ENCODE measurements around the gene DDX41.

Gene DDX41

DNA sequence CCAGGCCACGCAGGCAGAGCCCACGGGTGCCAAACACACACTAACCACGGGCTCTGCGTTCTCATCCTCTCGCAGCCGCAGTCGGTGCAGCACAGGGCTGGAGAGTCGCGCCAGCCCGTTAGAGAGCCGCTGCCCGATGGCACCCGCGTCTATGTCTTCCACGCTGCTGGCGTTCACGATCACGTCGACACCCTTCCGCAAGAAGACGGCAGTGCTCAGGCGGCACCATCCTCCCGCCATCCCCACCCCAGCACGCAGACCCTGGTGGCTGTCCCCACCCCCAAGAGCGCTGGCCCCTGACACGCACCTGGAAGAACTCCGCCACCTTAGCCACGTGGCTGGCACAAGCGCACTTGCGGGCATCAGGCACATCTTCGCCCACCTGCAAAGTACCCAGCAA, 49.3 kb downstream of the DDX41 start:
- no peak for DNase-seq

DNA sequence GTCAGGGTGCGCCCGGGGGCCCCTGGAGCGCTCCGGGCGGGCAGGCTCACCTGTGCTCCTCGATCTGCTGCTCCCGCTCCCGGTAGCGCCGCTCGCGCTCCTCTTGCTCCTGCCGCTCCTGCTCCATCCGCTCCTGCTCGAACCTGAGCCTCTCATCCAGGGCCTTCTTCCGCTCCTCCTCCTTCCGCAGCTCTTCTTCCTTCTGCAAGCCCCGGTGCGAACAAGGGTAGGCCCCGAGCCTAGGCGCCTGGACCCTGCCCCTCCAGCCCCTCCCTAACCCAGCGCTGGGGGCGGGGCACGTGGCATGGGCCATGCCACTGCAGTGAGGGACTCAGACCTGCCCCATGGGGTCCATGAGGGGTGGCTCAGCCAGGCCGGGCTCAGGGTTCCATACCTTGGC, 49.9 kb downstream of the DDX41 start:
- DNase-seq, result no peak

DNA sequence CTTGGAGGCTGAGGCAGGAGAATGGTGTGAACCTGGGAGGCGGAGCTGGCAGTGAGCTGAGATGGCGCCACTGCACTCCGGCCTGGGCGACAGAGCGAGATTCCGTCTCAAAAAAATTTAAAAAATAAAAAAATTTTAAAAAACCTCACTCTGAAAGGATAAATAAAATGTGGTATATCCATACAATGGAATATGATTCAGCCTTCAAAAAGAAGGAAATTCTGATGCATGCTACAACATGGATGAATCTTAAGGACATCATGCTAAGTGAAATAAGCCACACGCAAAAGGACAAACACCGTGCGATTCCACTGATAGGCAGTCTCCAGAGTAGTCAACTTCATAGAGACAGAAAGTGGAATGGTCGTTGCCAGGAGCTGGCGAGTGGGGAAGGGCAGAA, 51.7 kb downstream of the DDX41 start:
- DNase-seq, result no peak

DNA sequence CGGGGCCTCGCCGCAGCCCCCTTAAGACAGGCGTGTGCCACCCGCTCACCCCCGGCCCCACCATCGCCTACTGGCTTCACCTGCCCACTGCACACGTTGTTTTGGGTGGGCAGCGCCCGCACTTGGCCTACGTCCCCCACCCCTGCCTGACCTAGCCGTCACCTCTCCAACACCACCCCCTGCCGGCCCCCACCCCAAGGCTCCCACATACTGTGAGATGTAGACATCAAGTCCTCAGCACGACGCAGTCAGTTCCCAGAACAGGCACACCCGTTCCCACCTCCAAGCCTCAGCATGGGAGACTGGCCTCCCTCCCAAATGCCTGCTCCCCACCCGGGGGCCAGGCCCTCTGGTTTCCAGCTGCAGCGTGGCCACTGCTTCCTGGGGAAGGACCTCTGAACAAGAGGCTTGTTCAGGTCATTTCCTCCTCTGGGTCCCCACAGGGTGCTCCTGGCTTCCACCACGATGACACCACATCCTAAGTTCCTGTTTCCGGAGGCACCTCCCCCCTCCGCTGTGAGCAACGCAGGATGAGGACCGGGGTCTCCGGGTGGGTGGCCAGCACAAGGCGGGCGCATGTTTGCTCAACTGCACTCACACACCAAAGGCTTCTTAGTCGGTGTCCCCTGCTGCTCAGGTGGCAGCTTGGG, 54.6 kb downstream of the DDX41 start:
- no peak for DNase-seq

Data from fibroblast of skin of back (primary cell).